Body of pancreas (tissue), 4 donors: ENCODE measurements around the gene KAT7.

Experiments used
- POLR2A ChIP-seq, 3 donors: fragments of 450-650 bp; IDR thresholded peaks; one replicate each; pipeline ENCODE4 v1.6.1; 2016; ENCODE audit warnings: antibody characterized with exemption in 3 of 3, mild to moderate bottlenecking in 2 of 3
- TF ChIP-seq, protein P1 (sequence below), 7 experiments: fragments of 450-650 bp in 4 of 7; fragments of 200-600 bp in 3 of 7; sonication (generic) in 3 of 7; IDR thresholded peaks; one replicate each; pipeline ENCODE4 v1.5.1; 2016 to 2019; ENCODE audit warnings: antibody characterized with exemption in 7 of 7

DNA sequence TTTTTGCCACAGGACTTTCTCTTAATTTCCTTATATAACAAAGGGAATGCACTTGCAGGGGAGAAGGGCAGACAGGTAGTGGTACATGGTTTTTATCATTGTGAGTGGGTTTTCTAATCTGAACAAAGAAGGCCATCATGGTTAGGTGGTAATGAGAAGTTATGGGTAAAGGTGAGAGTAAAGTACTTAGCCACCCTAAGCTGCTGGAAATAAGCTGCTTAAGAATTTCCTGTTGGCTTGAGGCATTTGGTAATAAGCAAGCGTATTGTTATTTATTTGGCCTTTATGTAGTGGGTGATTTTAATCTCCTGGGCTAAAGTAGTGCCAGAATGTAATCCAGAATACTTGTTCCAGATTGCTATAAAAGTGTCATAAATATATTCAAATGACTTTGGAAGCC is 32.3 kb downstream of the KAT7 start:
- TF ChIP-seq, protein P1, sequence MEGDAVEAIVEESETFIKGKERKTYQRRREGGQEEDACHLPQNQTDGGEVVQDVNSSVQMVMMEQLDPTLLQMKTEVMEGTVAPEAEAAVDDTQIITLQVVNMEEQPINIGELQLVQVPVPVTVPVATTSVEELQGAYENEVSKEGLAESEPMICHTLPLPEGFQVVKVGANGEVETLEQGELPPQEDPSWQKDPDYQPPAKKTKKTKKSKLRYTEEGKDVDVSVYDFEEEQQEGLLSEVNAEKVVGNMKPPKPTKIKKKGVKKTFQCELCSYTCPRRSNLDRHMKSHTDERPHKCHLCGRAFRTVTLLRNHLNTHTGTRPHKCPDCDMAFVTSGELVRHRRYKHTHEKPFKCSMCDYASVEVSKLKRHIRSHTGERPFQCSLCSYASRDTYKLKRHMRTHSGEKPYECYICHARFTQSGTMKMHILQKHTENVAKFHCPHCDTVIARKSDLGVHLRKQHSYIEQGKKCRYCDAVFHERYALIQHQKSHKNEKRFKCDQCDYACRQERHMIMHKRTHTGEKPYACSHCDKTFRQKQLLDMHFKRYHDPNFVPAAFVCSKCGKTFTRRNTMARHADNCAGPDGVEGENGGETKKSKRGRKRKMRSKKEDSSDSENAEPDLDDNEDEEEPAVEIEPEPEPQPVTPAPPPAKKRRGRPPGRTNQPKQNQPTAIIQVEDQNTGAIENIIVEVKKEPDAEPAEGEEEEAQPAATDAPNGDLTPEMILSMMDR (IDR thresholded peaks at IDR 0.05) = no peak
- TF ChIP-seq POLR2A (IDR thresholded peaks at IDR 0.05) = no peak
